Measurements from ENCODE around the gene MET. TPM values are rescaled to one million over a fixed set of nuclear protein-coding genes. Genes with fewer than 3 reads are reported as not detected.

MET gene
- total and polyA plus RNA-seq, 2 of the 13 experiments (the other 11 are each of a cell fraction or from before 2014, with no cell fraction given) = 21.8 to 31.5 TPM

DNA sequence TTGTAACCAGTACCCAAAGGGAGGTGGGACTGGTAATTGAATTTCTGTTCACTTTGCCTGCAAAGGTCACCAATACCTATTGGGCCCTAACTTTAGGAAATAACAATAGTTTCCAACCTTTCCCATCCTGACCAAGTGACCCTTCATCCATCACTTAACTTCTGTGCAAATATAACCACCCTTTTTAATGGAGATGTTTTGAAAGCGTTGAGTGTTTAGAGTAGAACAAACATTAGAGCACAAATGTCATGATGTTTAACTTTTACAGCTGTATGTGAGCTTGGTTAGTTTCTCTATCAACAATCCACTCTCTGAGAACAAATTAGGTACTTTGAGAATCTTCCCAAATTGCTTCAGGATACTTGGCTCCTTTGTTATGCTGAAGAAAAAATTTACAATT lies 66.4 kb downstream of the MET start (continued):
- TF ChIP-seq EED (CRISPR knock-in tag; IDR thresholded peaks at IDR 0.05) (no peak), ZNF83 (CRISPR knock-in tag; IDR thresholded peaks at IDR 0.05; ENCODE audit: borderline replicate concordance) (no peak), FOXA3 (CRISPR knock-in tag; IDR thresholded peaks at IDR 0.05) (peak; percentile 50), SMAD9 (CRISPR knock-in tag; IDR thresholded peaks at IDR 0.05) (no peak), ZNF101 (CRISPR knock-in tag; IDR thresholded peaks at IDR 0.05; ENCODE audit: borderline replicate concordance, low read depth) (no peak), HNF4A (CRISPR knock-in tag; IDR thresholded peaks at IDR 0.05) (peak; percentile 26; the same call in 1 of the 2 replicates), MIER3 (CRISPR knock-in tag; IDR thresholded peaks at IDR 0.05; ENCODE audit: borderline replicate concordance) (0 out of 2 replicates have a peak, but pooled peaks have one; percentile 29), LCORL (IDR thresholded peaks at IDR 0.05) (no peak), LCORL (CRISPR knock-in tag; IDR thresholded peaks at IDR 0.05) (peak; percentile 23; the same call in 1 of the 2 replicates), HMG20A (CRISPR knock-in tag; IDR thresholded peaks at IDR 0.05; ENCODE audit: borderline replicate concordance) (peak; percentile 63; the same call in 1 of the 2 replicates), CENPT (CRISPR knock-in tag; IDR thresholded peaks at IDR 0.05; ENCODE audit: low read depth) (no peak), ZNF780A (CRISPR knock-in tag; IDR thresholded peaks at IDR 0.05) (no peak), ZNF605 (CRISPR knock-in tag; IDR thresholded peaks at IDR 0.05) (no peak), RBM39 (IDR thresholded peaks at IDR 0.05; ENCODE audit: low read depth, low read length, poor library complexity, severe bottlenecking) (no peak)
- TF ChIP-seq, protein P1, sequence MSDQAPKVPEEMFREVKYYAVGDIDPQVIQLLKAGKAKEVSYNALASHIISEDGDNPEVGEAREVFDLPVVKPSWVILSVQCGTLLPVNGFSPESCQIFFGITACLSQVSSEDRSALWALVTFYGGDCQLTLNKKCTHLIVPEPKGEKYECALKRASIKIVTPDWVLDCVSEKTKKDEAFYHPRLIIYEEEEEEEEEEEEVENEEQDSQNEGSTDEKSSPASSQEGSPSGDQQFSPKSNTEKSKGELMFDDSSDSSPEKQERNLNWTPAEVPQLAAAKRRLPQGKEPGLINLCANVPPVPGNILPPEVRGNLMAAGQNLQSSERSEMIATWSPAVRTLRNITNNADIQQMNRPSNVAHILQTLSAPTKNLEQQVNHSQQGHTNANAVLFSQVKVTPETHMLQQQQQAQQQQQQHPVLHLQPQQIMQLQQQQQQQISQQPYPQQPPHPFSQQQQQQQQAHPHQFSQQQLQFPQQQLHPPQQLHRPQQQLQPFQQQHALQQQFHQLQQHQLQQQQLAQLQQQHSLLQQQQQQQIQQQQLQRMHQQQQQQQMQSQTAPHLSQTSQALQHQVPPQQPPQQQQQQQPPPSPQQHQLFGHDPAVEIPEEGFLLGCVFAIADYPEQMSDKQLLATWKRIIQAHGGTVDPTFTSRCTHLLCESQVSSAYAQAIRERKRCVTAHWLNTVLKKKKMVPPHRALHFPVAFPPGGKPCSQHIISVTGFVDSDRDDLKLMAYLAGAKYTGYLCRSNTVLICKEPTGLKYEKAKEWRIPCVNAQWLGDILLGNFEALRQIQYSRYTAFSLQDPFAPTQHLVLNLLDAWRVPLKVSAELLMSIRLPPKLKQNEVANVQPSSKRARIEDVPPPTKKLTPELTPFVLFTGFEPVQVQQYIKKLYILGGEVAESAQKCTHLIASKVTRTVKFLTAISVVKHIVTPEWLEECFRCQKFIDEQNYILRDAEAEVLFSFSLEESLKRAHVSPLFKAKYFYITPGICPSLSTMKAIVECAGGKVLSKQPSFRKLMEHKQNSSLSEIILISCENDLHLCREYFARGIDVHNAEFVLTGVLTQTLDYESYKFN (CRISPR knock-in tag; conservative IDR thresholded peaks at IDR 0.05) = peak; percentile 75
- TF ChIP-seq, protein P2, sequence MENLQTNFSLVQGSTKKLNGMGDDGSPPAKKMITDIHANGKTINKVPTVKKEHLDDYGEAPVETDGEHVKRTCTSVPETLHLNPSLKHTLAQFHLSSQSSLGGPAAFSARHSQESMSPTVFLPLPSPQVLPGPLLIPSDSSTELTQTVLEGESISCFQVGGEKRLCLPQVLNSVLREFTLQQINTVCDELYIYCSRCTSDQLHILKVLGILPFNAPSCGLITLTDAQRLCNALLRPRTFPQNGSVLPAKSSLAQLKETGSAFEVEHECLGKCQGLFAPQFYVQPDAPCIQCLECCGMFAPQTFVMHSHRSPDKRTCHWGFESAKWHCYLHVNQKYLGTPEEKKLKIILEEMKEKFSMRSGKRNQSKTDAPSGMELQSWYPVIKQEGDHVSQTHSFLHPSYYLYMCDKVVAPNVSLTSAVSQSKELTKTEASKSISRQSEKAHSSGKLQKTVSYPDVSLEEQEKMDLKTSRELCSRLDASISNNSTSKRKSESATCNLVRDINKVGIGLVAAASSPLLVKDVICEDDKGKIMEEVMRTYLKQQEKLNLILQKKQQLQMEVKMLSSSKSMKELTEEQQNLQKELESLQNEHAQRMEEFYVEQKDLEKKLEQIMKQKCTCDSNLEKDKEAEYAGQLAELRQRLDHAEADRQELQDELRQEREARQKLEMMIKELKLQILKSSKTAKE (CRISPR knock-in tag; IDR thresholded peaks at IDR 0.05; ENCODE audit: borderline replicate concordance) = no peak
- TF ChIP-seq, protein P3, sequence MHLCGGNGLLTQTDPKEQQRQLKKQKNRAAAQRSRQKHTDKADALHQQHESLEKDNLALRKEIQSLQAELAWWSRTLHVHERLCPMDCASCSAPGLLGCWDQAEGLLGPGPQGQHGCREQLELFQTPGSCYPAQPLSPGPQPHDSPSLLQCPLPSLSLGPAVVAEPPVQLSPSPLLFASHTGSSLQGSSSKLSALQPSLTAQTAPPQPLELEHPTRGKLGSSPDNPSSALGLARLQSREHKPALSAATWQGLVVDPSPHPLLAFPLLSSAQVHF (CRISPR knock-in tag; IDR thresholded peaks at IDR 0.05) = no peak
- TF ChIP-seq, protein P4, sequence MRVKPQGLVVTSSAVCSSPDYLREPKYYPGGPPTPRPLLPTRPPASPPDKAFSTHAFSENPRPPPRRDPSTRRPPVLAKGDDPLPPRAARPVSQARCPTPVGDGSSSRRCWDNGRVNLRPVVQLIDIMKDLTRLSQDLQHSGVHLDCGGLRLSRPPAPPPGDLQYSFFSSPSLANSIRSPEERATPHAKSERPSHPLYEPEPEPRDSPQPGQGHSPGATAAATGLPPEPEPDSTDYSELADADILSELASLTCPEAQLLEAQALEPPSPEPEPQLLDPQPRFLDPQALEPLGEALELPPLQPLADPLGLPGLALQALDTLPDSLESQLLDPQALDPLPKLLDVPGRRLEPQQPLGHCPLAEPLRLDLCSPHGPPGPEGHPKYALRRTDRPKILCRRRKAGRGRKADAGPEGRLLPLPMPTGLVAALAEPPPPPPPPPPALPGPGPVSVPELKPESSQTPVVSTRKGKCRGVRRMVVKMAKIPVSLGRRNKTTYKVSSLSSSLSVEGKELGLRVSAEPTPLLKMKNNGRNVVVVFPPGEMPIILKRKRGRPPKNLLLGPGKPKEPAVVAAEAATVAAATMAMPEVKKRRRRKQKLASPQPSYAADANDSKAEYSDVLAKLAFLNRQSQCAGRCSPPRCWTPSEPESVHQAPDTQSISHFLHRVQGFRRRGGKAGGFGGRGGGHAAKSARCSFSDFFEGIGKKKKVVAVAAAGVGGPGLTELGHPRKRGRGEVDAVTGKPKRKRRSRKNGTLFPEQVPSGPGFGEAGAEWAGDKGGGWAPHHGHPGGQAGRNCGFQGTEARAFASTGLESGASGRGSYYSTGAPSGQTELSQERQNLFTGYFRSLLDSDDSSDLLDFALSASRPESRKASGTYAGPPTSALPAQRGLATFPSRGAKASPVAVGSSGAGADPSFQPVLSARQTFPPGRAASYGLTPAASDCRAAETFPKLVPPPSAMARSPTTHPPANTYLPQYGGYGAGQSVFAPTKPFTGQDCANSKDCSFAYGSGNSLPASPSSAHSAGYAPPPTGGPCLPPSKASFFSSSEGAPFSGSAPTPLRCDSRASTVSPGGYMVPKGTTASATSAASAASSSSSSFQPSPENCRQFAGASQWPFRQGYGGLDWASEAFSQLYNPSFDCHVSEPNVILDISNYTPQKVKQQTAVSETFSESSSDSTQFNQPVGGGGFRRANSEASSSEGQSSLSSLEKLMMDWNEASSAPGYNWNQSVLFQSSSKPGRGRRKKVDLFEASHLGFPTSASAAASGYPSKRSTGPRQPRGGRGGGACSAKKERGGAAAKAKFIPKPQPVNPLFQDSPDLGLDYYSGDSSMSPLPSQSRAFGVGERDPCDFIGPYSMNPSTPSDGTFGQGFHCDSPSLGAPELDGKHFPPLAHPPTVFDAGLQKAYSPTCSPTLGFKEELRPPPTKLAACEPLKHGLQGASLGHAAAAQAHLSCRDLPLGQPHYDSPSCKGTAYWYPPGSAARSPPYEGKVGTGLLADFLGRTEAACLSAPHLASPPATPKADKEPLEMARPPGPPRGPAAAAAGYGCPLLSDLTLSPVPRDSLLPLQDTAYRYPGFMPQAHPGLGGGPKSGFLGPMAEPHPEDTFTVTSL (CRISPR knock-in tag; IDR thresholded peaks at IDR 0.05; ENCODE audit: borderline replicate concordance) = peak; percentile 44; the same call in 1 of the 2 replicates

Data from HepG2 (cell line).